ENCODE results near the gene BRIP1.
"Not testable (repeated sequence)": the region's sequence is repeated elsewhere in the genome, so short reads cannot be mapped to it uniquely, and the experiment has no call there.

The BRIP1 gene

GRCh38 chr17:61795546-61795945 lies 67.8 kb downstream of the BRIP1 start:
- no peak for DNase-seq

- DNase-seq: no peak
These were observed 68.5 kb downstream of the BRIP1 start for GRCh38 chr17:61794792-61795191.

GRCh38 chr17:61794242-61794641 lies 69.1 kb downstream of the BRIP1 start:
- DNase-seq: no peak

- DNase-seq: no peak
These were observed 69.8 kb downstream of the BRIP1 start for GRCh38 chr17:61793565-61793964.

GRCh38 chr17:61789872-61790271 lies 73.5 kb downstream of the BRIP1 start:
- DNase-seq: no peak

GRCh38 chr17:61786088-61786487 lies 77.2 kb downstream of the BRIP1 start:
- DNase-seq: no peak

GRCh38 chr17:61784510-61784909 lies 78.8 kb downstream of the BRIP1 start:
- DNase-seq: no peak

GRCh38 chr17:61783556-61784304 lies 79.6 kb downstream of the BRIP1 start:
- DNase-seq: no peak

GRCh38 chr17:61783120-61783519 lies 80.2 kb downstream of the BRIP1 start:
- no peak for DNase-seq

- DNase-seq: no peak
These were observed 80.6 kb downstream of the BRIP1 start for GRCh38 chr17:61782683-61783082.

- DNase-seq: no peak
These were observed 88.0 kb downstream of the BRIP1 start for GRCh38 chr17:61775364-61775763.

GRCh38 chr17:61774724-61775123 lies 88.6 kb downstream of the BRIP1 start:
- DNase-seq: no peak

GRCh38 chr17:61774087-61774486 lies 89.2 kb downstream of the BRIP1 start:
- DNase-seq: not testable (repeated sequence)

GRCh38 chr17:61770752-61771533 lies 92.4 kb downstream of the BRIP1 start:
- DNase-seq: peak; percentile 71

- no peak for DNase-seq
These were observed 93.3 kb downstream of the BRIP1 start for GRCh38 chr17:61770043-61770442.

- DNase-seq: no peak
These were observed 94.9 kb downstream of the BRIP1 start for GRCh38 chr17:61768405-61768804.

GRCh38 chr17:61766520-61766919 lies 96.8 kb downstream of the BRIP1 start:
- peak; percentile 46 for DNase-seq

GRCh38 chr17:61764846-61765245 lies 98.5 kb downstream of the BRIP1 start:
- no peak for DNase-seq

- DNase-seq: no peak
These were observed 101.5 kb downstream of the BRIP1 start for GRCh38 chr17:61761827-61762226.

GRCh38 chr17:61759362-61759761 lies 104.0 kb downstream of the BRIP1 start:
- DNase-seq: no peak

- no peak for DNase-seq
These were observed 104.9 kb downstream of the BRIP1 start for GRCh38 chr17:61758430-61758829.

- no peak for DNase-seq
These were observed 106.2 kb downstream of the BRIP1 start for GRCh38 chr17:61757168-61757567.

GRCh38 chr17:61756561-61756960 lies 106.8 kb downstream of the BRIP1 start:
- no peak for DNase-seq

- no peak for DNase-seq
These were observed 107.7 kb downstream of the BRIP1 start for GRCh38 chr17:61755668-61756067.
